ENCODE measurements around the gene ALCAM.
"Not testable (repeated sequence)": the region's sequence is repeated elsewhere in the genome, so short reads cannot be mapped to it uniquely, and the experiment has no call there.

The ALCAM gene

DNA sequence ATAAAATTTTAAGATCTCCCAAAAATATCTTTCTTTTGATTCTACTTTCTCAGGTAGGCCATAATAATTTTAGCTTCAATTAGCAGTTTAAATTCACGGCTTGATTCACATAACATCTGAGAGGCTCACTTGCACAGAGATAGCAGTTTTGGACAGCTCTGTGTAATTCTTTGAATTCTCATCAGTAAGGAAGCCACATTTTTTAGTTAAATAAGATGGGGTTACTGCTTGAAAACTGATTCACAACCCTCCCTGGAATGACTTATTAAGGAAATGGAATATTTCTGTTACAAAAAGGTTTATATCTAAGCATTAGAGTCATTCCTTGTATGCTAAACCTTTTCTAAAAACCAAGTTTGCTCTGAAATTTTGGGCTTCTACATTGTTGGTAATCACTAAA, 212.7 kb downstream of the ALCAM start:
- Histone ChIP-seq H3K4me3 (ENCODE audit: low read length) (no peak overlapping the region), H3K27me3 (ENCODE audit: control insufficient read depth, insufficient read depth, low read length) (no peaks in the 10 kb centered on the region), H3K36me3 (ENCODE audit: control insufficient read depth, insufficient read depth, low read length) (no peaks in the 10 kb centered on the region; the same call in 1 of the 2 replicates), H3K9me3 (ENCODE audit: control insufficient read depth, insufficient read depth, low read length) (no peaks in the 10 kb centered on the region), H3K27ac (ENCODE audit: low read length) (no peak overlapping the region), H3K4me1 (ENCODE audit: control insufficient read depth, insufficient read depth, low read length) (no peaks in the 10 kb centered on the region)
- no peak for DNase-seq (ENCODE audit: low read depth, low spot score)
- WGBS (ENCODE audit: insufficient coverage, insufficient read length), result no CpG with 5 or more reads among the region's 1 CpG

DNA sequence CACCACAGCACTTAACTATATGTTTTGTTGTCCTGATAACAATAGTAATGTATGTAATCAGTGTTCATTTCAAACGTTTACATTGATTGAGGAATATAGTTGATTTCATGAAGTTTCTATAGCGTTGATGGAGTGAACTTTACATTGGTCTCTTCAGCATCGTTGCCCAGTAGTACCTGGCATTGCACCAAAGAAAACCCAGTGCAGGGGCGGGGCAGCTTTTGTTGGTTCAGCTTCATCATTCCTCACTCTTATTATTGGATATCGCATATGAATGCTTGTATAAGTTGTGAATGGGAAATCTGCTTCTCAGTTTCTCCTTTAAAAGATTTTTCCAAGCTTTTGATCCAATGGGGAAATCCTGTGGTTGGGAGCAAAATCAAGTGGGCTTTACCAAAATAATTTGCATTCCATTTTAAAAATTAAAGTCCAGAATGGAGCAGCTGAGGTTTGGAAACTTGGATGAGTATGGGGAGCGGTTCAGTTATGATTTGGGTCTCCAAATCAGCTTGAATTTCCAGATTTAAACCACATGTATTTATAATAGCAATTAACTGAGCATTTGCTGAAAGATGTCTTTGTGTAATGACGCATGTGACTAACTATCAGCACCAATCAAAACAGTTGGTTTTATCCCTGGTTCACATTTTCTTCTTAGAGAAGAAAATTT, 213.7 kb downstream of the ALCAM start:
- H3K27ac ChIP-seq (ENCODE audit: low read length), result no peak overlapping the region
- H3K36me3 ChIP-seq (ENCODE audit: control insufficient read depth, insufficient read depth, low read length), result no peaks in the 10 kb centered on the region; the same call in 1 of the 2 replicates
- H3K4me1 ChIP-seq (ENCODE audit: control insufficient read depth, insufficient read depth, low read length), result no peaks in the 10 kb centered on the region
- H3K4me3 ChIP-seq (ENCODE audit: low read length), result no peak overlapping the region
- no peaks in the 10 kb centered on the region for H3K9me3 ChIP-seq (ENCODE audit: control insufficient read depth, insufficient read depth, low read length)
- DNase-seq (ENCODE audit: low read depth, low spot score), result no peak
- WGBS (ENCODE audit: insufficient coverage, insufficient read length), result no CpG with 5 or more reads among the region's 7 CpGs
- no peaks in the 10 kb centered on the region for H3K27me3 ChIP-seq (ENCODE audit: control insufficient read depth, insufficient read depth, low read length)

DNA sequence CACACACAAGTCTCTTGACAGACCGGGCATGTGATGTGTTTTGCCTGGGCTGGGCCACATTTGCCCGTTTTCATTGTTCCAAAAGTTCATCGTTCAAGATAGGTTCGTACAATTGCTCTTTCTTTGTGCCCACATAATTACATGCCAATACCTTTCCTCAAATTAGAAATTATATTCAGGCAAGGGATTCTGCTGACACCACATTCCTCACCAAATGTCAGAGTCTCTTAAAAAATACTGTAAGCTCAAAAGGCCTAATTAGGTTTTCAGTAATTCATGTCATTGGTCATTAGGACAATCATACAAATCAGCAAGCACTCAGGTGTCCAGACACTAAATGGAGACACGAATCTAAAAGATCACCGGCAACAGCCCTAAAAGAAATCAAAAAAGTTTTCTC, 215.3 kb downstream of the ALCAM start:
- DNase-seq (ENCODE audit: low read depth, low spot score), result no peak
- WGBS (ENCODE audit: insufficient coverage, insufficient read length), result no CpG with 5 or more reads among the region's 6 CpGs
- Histone ChIP-seq H3K4me3 (ENCODE audit: low read length) (no peak overlapping the region), H3K27ac (ENCODE audit: low read length) (no peak overlapping the region), H3K9me3 (ENCODE audit: control insufficient read depth, insufficient read depth, low read length) (no peaks in the 10 kb centered on the region), H3K36me3 (ENCODE audit: control insufficient read depth, insufficient read depth, low read length) (no peaks in the 10 kb centered on the region; the same call in 1 of the 2 replicates), H3K27me3 (ENCODE audit: control insufficient read depth, insufficient read depth, low read length) (no peaks in the 10 kb centered on the region), H3K4me1 (ENCODE audit: control insufficient read depth, insufficient read depth, low read length) (no peaks in the 10 kb centered on the region)

DNA sequence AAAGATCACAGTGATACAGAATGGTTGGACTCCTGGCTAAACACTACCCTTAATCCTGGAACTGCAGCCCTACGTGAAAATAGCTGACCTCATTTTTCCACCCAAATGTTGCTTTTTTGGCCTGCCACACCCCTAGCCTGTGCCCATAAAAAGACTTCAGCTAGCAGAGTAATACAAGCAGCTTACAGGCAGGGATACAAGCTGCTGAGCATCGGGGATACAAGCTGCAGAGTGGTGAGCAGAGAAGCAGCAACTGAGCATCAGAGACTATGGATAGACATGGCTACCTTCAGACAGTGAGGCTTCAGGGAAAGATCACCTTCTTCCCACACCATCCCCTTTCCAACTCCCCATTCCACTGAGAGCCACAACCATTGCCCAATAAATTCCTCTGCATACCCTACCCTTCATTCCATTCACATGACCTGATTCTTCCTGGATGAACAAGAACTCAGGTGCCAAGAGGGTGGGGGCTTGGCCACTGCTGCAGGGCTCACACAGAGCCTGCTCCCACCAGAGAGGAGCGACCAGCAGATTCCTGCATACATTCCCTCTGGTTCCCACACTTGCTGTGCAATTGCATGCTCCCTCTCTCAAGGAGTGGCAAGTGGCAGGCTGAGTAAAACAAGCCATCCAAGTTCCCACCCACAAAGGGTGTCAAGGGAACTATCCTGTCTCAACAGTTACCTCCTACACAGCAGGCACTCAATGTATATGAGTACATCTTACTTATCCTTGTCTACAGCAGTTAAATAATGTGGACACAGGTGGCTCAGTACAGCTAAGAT, 217.5 kb downstream of the ALCAM start:
- no peaks in the 10 kb centered on the region for H3K4me1 ChIP-seq (ENCODE audit: control insufficient read depth, insufficient read depth, low read length)
- H3K4me3 ChIP-seq (ENCODE audit: low read length), result no peak overlapping the region
- H3K27me3 ChIP-seq (ENCODE audit: control insufficient read depth, insufficient read depth, low read length), result no peaks in the 10 kb centered on the region
- no peaks in the 10 kb centered on the region; the same call in 1 of the 2 replicates for H3K36me3 ChIP-seq (ENCODE audit: control insufficient read depth, insufficient read depth, low read length)
- no CpG with 5 or more reads among the region's 3 CpGs for WGBS (ENCODE audit: insufficient coverage, insufficient read length)
- no peaks in the 10 kb centered on the region for H3K9me3 ChIP-seq (ENCODE audit: control insufficient read depth, insufficient read depth, low read length)
- DNase-seq (ENCODE audit: low read depth, low spot score), result no peak
- H3K27ac ChIP-seq (ENCODE audit: low read length), result no peak overlapping the region

DNA sequence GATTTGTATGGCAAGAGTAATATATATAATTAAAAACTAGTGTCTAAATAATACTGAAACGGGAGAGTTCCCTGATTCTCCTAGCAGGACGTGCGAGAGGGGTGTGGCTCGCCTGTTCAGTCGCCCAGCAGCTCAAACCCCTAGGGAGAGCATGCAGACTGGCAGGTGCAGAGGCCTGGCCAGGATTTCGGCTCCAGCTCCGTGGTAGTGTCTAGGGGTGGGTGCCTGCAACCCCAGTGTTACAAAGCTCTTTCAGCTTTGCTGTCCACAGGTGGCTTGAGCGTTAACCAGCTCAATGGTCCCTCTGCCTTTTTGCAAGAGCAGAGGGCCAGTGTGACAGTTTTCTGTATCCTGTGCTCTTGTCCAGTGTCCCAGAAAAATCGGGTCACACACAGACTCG, 226.6 kb downstream of the ALCAM start:
- Histone ChIP-seq H3K36me3 (ENCODE audit: control insufficient read depth, insufficient read depth, low read length) (no peaks in the 10 kb centered on the region), H3K4me3 (ENCODE audit: low read length) (no peak overlapping the region), H3K9me3 (ENCODE audit: control insufficient read depth, insufficient read depth, low read length) (no peaks in the 10 kb centered on the region), H3K4me1 (ENCODE audit: control insufficient read depth, insufficient read depth, low read length) (no peaks in the 10 kb centered on the region), H3K27ac (ENCODE audit: low read length) (no peak overlapping the region), H3K27me3 (ENCODE audit: control insufficient read depth, insufficient read depth, low read length) (no peaks in the 10 kb centered on the region)
- WGBS (ENCODE audit: insufficient coverage, insufficient read length), result no CpG with 5 or more reads among the region's 10 CpGs
- DNase-seq (ENCODE audit: low read depth, low spot score), result no peak

DNA sequence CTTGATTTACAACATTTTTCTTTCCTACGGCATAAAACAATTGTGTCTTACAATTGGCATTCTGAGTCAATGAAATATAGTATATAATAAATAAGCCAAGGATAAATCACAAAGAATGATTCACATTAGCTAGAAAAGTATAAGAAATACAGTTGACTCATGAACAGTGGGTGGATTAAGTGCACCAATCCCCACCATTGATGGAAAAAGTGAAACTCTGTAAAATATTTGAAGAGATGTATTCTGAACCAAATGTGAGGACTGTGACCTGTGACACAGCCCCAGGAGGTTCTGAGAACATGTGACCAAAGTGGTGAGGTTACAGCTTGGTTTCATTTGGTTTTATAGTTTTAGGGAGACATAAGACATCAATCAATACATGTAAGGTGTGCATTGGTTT, 227.5 kb downstream of the ALCAM start:
- Histone ChIP-seq H3K36me3 (ENCODE audit: control insufficient read depth, insufficient read depth, low read length) (no peaks in the 10 kb centered on the region), H3K4me1 (ENCODE audit: control insufficient read depth, insufficient read depth, low read length) (no peaks in the 10 kb centered on the region), H3K4me3 (ENCODE audit: low read length) (no peak overlapping the region), H3K27me3 (ENCODE audit: control insufficient read depth, insufficient read depth, low read length) (no peaks in the 10 kb centered on the region), H3K9me3 (ENCODE audit: control insufficient read depth, insufficient read depth, low read length) (no peaks in the 10 kb centered on the region), H3K27ac (ENCODE audit: low read length) (no peak overlapping the region)
- DNase-seq (ENCODE audit: low read depth, low spot score), result no peak
- WGBS (ENCODE audit: insufficient coverage, insufficient read length), result no CpG with 5 or more reads among the region's 1 CpG

DNA sequence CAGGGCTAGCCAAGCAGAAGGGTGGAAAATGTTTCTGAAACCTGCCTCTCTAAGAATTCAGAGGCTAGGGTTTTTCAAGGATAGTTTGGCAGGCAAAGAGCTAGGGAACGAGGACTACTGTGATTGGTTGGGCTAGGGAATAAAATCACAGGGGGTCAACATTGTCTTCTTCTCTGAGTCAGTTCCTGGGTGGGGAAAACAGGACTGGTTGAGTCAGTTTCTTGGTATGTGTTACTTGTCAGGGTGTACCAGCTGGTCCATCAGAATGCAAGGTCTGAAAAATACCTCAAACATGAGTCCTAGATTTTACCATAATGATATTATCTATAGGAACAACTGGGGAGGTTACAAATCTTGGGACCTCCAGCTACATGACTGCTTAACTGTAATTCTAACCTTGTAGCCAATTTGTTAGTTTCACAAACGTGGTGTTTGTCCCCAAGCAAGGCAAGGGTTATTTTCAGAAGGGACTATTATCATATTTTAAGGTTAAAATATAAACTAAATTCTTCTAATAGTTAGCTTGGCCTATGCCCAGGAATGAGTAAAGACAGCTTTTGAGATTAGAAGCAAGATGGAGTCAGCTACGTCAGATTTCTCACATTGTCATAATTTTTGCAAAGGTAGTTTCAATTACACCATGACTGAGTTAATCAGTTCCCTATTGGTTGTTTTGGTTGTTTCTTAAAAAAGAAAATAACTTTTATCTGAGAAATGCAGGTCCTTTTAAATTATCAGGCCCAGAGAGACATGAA, 231.5 kb downstream of the ALCAM start:
- Histone ChIP-seq H3K9me3 (ENCODE audit: control insufficient read depth, insufficient read depth, low read length) (no peaks in the 10 kb centered on the region), H3K4me1 (ENCODE audit: control insufficient read depth, insufficient read depth, low read length) (no peaks in the 10 kb centered on the region; the same call in 1 of the 2 replicates), H3K27me3 (ENCODE audit: control insufficient read depth, insufficient read depth, low read length) (no peaks in the 10 kb centered on the region), H3K27ac (ENCODE audit: low read length) (no peak overlapping the region), H3K36me3 (ENCODE audit: control insufficient read depth, insufficient read depth, low read length) (no peaks in the 10 kb centered on the region), H3K4me3 (ENCODE audit: low read length) (no peak overlapping the region)
- no CpG with 5 or more reads among the region's 3 CpGs for WGBS (ENCODE audit: insufficient coverage, insufficient read length)
- no peak for DNase-seq (ENCODE audit: low read depth, low spot score)

DNA sequence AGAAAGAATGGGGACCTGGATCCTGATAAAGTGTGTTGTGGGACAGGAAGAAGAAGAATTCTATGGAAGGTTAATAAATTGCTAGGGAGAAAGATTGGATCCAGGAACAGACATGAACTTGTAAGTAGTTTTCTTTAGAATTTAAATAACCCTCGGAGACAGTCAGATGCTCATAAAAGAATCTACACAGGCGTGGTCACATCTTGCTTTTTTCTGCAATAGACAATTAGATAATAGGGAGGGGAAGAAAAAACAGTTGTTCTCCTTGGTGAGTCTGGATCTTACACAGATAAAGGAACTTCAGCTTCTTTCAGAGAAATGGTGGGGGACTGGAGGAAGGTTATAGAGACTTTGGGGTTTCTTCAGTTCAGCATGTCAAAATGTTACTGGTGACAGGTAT, 232.6 kb downstream of the ALCAM start:
- Histone ChIP-seq H3K27me3 (ENCODE audit: control insufficient read depth, insufficient read depth, low read length) (no peaks in the 10 kb centered on the region), H3K36me3 (ENCODE audit: control insufficient read depth, insufficient read depth, low read length) (no peaks in the 10 kb centered on the region), H3K4me1 (ENCODE audit: control insufficient read depth, insufficient read depth, low read length) (no peaks in the 10 kb centered on the region; the same call in 1 of the 2 replicates), H3K4me3 (ENCODE audit: low read length) (no peak overlapping the region), H3K9me3 (ENCODE audit: control insufficient read depth, insufficient read depth, low read length) (no peaks in the 10 kb centered on the region), H3K27ac (ENCODE audit: low read length) (no peak overlapping the region)
- no CpG with 5 or more reads among the region's 2 CpGs for WGBS (ENCODE audit: insufficient coverage, insufficient read length)
- no peak for DNase-seq (ENCODE audit: low read depth, low spot score)

DNA sequence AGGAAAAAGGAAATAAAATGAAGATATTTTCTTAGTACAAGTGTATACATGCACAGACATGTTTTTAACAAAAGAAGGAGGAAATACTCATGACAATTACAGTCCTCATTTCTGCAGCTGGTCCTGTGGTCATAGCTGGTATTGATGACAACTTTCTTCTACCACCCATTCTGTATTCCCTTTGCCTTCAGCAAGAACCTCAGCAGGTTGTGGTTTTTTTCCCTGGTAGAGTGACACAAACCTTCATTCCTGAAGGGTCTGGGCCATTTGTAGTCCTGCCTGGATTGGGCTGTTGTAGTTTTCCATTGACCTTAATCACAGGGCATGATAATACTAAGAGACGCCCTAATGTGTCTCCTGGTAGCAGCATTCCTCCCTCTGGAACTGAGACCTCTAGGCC, 235.0 kb downstream of the ALCAM start:
- no CpG with 5 or more reads among the region's 1 CpG for WGBS (ENCODE audit: insufficient coverage, insufficient read length)

DNA sequence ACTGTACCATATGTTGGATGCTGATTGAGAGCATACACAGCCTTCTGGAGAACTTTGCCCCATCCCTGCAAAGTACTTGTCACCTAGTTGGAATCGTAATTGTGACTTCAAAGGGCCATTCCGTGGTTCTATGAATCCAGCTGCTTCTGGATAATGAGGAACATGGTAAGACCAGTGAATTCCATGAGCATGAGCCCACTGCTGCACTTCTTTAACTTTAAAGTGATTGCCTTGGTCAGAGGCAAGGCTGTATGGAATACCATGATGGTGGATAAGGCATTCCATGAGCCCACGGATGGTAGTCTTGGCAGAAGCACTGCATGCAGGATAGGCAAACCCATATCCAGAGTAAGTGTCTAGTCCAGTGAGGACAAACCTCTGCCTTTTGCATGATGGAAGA, 235.6 kb downstream of the ALCAM start:
- H3K27me3 ChIP-seq (ENCODE audit: control insufficient read depth, insufficient read depth, low read length); H3K4me3 ChIP-seq (ENCODE audit: low read length); H3K27ac ChIP-seq (ENCODE audit: low read length); DNase-seq (ENCODE audit: low read depth, low spot score); H3K36me3 ChIP-seq (ENCODE audit: control insufficient read depth, insufficient read depth, low read length); H3K9me3 ChIP-seq (ENCODE audit: control insufficient read depth, insufficient read depth, low read length); H3K4me1 ChIP-seq (ENCODE audit: control insufficient read depth, insufficient read depth, low read length): not testable (repeated sequence)
- no CpG with 5 or more reads among the region's 3 CpGs for WGBS (ENCODE audit: insufficient coverage, insufficient read length)

More for the DNA sequence above, 235.0 kb downstream of the ALCAM start:
- not testable (repeated sequence) for H3K4me3 ChIP-seq (ENCODE audit: low read length); DNase-seq (ENCODE audit: low read depth, low spot score); H3K9me3 ChIP-seq (ENCODE audit: control insufficient read depth, insufficient read depth, low read length); H3K36me3 ChIP-seq (ENCODE audit: control insufficient read depth, insufficient read depth, low read length); H3K27ac ChIP-seq (ENCODE audit: low read length); H3K27me3 ChIP-seq (ENCODE audit: control insufficient read depth, insufficient read depth, low read length); H3K4me1 ChIP-seq (ENCODE audit: control insufficient read depth, insufficient read depth, low read length)
